Measurements from ENCODE around the gene ANK3. TPM values are rescaled to one million over a fixed set of nuclear protein-coding genes. Genes with fewer than 3 reads are reported as not detected.
A peak's percentile ranks its signal among the peaks of the same experiment; 100 is the strongest.

Gene ANK3
- total and polyA plus RNA-seq, 2 donors (not counting 1 experiment from before 2014, with no cell fraction given): 0.50 to 0.79 TPM

- Histone ChIP-seq H3K36me3 (ENCODE audit: control insufficient read depth, insufficient read depth, low read length) (no peaks in the 10 kb centered on the region), H3K27me3 (ENCODE audit: control insufficient read depth, insufficient read depth, low read length) (no peaks in the 10 kb centered on the region), H3K9ac (ENCODE audit: insufficient read depth, low read length) (no peak overlapping the region), H3K9me3 (ENCODE audit: control insufficient read depth, insufficient read depth, low read depth, low read length) (no peaks in the 10 kb centered on the region), H3K4me3 (replicated peaks in 1 of 4; ENCODE audit: control extremely low read depth in 1 of 4, insufficient read depth in 1 of 4, low read depth in 3 of 4, low read length in 4 of 4) (no peak overlapping the region), H3K4me1 (ENCODE audit: control insufficient read depth, extremely low read depth, insufficient read depth, low read length) (peaks cover 7% of the 10 kb centered on the region), H2AFZ (ENCODE audit: low read length) (no peak overlapping the region), H3K4me2 (ENCODE audit: extremely low read depth, insufficient read depth, low read length) (no peak overlapping the region), H3K79me2 (ENCODE audit: control insufficient read depth, insufficient read depth, low read length) (no peaks in the 10 kb centered on the region), H4K20me1 (ENCODE audit: control insufficient read depth, extremely low read depth, insufficient read depth, low read length) (no peaks in the 10 kb centered on the region), H3K27ac (ENCODE audit: insufficient read depth, low read length) (no peak overlapping the region)
- DNase-seq (ENCODE audit: low read depth in 2 of 2): no peak
- TF ChIP-seq EZH2 (IDR thresholded peaks at IDR 0.05; ENCODE audit: low read length, missing control alignments) (no peak), CTCF (conservative IDR thresholded peaks at IDR 0.05 in 1 of 2, IDR thresholded peaks at IDR 0.05 in 1 of 2; ENCODE audit: low read depth in 1 of 2, low read length in 2 of 2) (no peak)
Measured at GRCh38 chr10:60290558-60290957, 99.1 kb downstream of the ANK3 start.

GRCh38 chr10:60289800-60290199 lies 99.9 kb downstream of the ANK3 start:
- TF ChIP-seq CTCF (conservative IDR thresholded peaks at IDR 0.05 in 1 of 2, IDR thresholded peaks at IDR 0.05 in 1 of 2; ENCODE audit: low read depth in 1 of 2, low read length in 2 of 2) (no peak), EZH2 (IDR thresholded peaks at IDR 0.05; ENCODE audit: low read length, missing control alignments) (no peak)
- H3K9me3 ChIP-seq (ENCODE audit: control insufficient read depth, insufficient read depth, low read depth, low read length): no peaks in the 10 kb centered on the region
- H3K4me2 ChIP-seq (ENCODE audit: extremely low read depth, insufficient read depth, low read length): no peak overlapping the region
- H3K27ac ChIP-seq (ENCODE audit: insufficient read depth, low read length): no peak overlapping the region
- no peaks in the 10 kb centered on the region for H3K27me3 ChIP-seq (ENCODE audit: control insufficient read depth, insufficient read depth, low read length)
- no peaks in the 10 kb centered on the region for H3K79me2 ChIP-seq (ENCODE audit: control insufficient read depth, insufficient read depth, low read length)
- H2AFZ ChIP-seq (ENCODE audit: low read length): no peak overlapping the region
- peaks cover 7% of the 10 kb centered on the region for H3K4me1 ChIP-seq (ENCODE audit: control insufficient read depth, extremely low read depth, insufficient read depth, low read length)
- H3K36me3 ChIP-seq (ENCODE audit: control insufficient read depth, insufficient read depth, low read length): no peaks in the 10 kb centered on the region
- no peak for DNase-seq (ENCODE audit: low read depth in 2 of 2)
- H4K20me1 ChIP-seq (ENCODE audit: control insufficient read depth, extremely low read depth, insufficient read depth, low read length): no peaks in the 10 kb centered on the region
- no peak overlapping the region for H3K4me3 ChIP-seq (replicated peaks in 1 of 4; ENCODE audit: control extremely low read depth in 1 of 4, insufficient read depth in 1 of 4, low read depth in 3 of 4, low read length in 4 of 4)
- no peak overlapping the region for H3K9ac ChIP-seq (ENCODE audit: insufficient read depth, low read length)

GRCh38 chr10:60288256-60288655 lies 101.4 kb downstream of the ANK3 start:
- H3K27ac ChIP-seq (ENCODE audit: insufficient read depth, low read length): no peak overlapping the region
- no peak overlapping the region for H3K9ac ChIP-seq (ENCODE audit: insufficient read depth, low read length)
- H3K4me1 ChIP-seq (ENCODE audit: control insufficient read depth, extremely low read depth, insufficient read depth, low read length): peaks cover 2% of the 10 kb centered on the region
- no peaks in the 10 kb centered on the region for H3K79me2 ChIP-seq (ENCODE audit: control insufficient read depth, insufficient read depth, low read length)
- TF ChIP-seq CTCF (conservative IDR thresholded peaks at IDR 0.05 in 1 of 2, IDR thresholded peaks at IDR 0.05 in 1 of 2; ENCODE audit: low read depth in 1 of 2, low read length in 2 of 2): no peak
- TF ChIP-seq EZH2 (IDR thresholded peaks at IDR 0.05; ENCODE audit: low read length, missing control alignments): no peak
- no peaks in the 10 kb centered on the region for H4K20me1 ChIP-seq (ENCODE audit: control insufficient read depth, extremely low read depth, insufficient read depth, low read length)
- H3K9me3 ChIP-seq (ENCODE audit: control insufficient read depth, insufficient read depth, low read depth, low read length): no peaks in the 10 kb centered on the region
- H3K36me3 ChIP-seq (ENCODE audit: control insufficient read depth, insufficient read depth, low read length): no peaks in the 10 kb centered on the region
- H2AFZ ChIP-seq (ENCODE audit: low read length): no peak overlapping the region
- no peak overlapping the region for H3K4me3 ChIP-seq (replicated peaks in 1 of 4; ENCODE audit: control extremely low read depth in 1 of 4, insufficient read depth in 1 of 4, low read depth in 3 of 4, low read length in 4 of 4)
- DNase-seq (ENCODE audit: low read depth in 2 of 2): peak in 1 of 2 donors; percentile 15
- H3K4me2 ChIP-seq (ENCODE audit: extremely low read depth, insufficient read depth, low read length): no peak overlapping the region
- no peaks in the 10 kb centered on the region for H3K27me3 ChIP-seq (ENCODE audit: control insufficient read depth, insufficient read depth, low read length)

Data from fibroblast of lung (primary cell).